ENCODE results near the gene GNE.
"Not testable (repeated sequence)": the region's sequence is repeated elsewhere in the genome, so short reads cannot be mapped to it uniquely, and the experiment has no call there.

Gene GNE, protein sequence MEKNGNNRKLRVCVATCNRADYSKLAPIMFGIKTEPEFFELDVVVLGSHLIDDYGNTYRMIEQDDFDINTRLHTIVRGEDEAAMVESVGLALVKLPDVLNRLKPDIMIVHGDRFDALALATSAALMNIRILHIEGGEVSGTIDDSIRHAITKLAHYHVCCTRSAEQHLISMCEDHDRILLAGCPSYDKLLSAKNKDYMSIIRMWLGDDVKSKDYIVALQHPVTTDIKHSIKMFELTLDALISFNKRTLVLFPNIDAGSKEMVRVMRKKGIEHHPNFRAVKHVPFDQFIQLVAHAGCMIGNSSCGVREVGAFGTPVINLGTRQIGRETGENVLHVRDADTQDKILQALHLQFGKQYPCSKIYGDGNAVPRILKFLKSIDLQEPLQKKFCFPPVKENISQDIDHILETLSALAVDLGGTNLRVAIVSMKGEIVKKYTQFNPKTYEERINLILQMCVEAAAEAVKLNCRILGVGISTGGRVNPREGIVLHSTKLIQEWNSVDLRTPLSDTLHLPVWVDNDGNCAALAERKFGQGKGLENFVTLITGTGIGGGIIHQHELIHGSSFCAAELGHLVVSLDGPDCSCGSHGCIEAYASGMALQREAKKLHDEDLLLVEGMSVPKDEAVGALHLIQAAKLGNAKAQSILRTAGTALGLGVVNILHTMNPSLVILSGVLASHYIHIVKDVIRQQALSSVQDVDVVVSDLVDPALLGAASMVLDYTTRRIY

DNA sequence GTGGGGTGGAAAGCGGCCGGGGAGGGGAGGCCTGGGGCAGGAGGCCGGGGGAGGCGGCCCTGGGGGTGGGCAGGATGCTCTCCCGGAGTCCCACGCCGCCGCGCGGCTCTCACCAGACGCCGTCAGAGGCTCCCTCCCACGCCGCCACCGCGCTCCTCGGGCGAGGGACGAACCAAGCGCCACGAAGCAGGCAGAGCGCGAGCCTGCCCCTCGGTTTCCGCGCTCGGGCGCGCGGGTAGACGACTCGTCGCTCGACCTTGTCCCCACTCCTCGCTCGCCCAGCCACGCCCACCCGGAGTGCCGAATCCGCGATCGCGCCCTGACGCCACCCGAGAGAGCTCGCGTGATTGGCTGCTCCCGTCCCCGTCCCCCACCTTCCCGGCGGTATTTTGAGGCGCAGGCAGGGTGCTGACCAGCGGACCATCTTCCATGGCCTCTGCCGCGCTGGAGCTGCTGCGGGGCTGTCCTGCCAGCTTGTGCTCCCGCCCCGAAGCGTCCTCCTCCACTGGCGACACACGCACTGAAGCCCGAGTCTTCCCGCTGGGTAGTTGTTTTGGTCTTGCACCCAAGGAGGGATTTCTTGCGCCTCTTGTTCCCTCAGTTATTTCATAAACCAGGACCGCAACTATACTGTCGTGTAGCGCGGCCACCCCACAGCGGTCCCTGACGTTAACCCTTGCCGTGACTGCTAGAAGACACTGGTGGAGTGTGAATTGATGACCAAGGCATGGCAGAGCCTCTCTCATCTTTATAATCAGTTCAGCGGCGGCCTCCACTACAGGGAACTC, at the start of gene GNE:
Gene GNE (minus strand): TSS at position 241 of the 788 bp plus-strand sequence. CDS start 9,093 bp downstream, outside the sequence.
- DNase-seq (ENCODE audit: low read depth, low spot score) = peak; percentile 94

DNA sequence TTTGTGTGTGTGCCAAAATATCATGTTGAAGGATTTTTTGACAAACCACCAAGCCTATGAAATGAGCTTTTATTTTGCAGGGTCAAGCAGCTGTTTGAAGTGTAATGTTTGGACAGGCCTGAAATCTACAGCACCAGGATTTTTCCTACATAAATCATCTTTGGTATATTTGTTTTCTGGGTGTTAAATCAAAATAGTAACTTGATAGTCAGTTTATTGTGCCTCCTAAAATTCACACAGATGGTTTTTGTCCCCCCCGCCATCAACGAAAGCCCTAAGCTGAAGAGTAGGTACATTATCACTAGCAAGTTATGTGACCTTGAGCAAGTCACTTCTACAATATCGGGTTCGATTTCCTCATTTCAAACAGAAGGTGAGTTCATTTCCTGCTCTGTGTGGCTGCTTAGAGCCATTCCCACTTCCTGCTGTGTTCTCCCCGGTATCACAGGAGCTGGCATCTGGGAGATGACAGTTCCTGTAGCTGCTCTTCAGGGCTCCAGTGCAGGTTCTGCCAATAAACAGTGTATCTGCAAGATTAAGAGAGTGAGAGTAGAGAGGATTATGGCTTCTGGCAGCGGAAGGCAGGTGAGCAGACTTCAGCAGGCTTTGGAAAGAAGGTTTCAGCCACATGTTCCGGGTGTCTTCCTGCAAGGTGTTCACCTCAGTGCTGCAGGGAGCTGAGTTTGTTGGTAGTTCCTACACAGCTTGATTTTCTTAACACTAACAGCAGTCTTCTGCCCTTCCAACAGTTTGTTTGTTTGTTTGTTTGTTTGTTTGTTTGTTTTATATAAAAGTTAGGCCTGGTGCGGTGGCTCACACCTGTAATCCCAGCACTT, 48.4 kb upstream of the GNE start:
- no peak for DNase-seq (ENCODE audit: low read depth, low spot score)

DNA sequence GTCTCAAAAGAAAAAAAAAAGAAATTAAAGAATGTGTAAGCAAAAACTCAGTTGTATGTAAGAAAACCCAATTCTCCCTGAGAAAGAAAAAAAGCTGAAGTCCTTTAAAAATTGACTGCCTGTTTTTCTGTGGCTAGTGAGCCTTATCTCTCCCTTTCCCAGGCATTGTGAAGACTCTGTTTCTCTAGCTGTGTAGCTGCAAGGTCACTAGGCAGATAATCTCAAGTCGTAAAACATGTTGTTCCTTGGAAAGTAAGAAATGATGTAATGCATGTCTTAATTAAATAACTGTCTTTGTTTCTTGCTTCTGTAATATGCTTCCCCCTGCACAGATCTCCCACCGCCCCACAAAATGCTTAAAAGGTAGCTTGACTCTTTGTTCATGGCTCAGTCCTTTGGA, 46.1 kb upstream of the GNE start:
- DNase-seq (ENCODE audit: low read depth, low spot score) = not testable (repeated sequence)

DNA sequence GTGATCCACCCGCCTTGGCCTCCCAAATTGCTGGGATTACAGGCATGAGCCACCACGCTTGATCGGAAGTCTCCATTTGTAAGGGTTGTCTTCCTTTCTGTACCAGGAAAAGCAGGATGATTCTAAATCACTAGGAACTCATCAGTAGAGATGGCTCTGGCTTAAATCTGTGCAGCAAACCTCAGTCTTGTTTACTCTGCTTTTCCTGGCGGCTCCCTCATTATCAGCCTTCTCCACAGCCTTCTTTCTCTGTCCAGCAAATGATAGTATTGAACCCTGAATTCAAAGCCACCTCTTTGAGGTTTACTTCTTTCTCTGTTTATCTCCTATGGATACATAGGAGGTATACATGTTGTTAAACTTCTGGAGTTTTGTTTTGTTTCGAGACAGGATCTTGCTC, 43.0 kb upstream of the GNE start:
- no peak for DNase-seq (ENCODE audit: low read depth, low spot score)

DNA sequence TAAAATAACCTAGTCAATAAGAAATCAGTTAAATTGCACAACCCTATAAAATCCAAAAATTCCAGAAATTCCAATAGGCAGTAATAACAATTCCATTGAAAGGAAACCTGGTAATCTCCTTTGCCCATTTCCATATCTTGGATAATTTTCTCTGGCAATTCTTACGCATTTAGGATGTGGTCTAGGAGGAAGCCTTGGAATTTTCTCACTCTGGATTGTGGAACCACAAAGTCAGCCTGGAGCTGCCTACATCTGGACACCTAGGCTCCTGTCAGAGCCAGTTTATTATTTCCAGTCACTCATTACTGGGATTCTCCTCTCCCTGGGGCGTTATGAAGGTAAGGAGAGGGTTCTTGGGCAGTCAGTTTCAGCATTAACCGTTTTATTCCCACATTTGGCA, 40.3 kb upstream of the GNE start:
- DNase-seq (ENCODE audit: low read depth, low spot score) = no peak

DNA sequence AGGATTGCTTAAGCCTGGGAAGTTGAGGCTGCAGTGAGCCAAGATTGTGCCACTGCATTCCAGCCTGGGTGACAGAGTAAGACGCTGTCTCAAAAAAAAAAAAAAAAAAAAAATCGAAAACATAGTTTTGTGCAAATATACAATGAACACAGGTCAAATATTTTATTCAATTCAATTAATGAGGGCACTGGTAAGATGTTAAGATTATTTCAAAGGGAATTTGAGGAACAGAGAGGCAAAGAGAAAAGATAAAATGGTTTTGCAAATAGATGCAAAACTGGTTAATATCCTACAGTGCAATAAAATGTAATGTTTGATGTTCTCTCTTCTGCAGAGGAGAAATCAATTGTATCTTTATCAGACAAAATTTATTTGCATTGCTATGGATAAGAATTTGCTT, 39.5 kb upstream of the GNE start:
- no peak for DNase-seq (ENCODE audit: low read depth, low spot score)

DNA sequence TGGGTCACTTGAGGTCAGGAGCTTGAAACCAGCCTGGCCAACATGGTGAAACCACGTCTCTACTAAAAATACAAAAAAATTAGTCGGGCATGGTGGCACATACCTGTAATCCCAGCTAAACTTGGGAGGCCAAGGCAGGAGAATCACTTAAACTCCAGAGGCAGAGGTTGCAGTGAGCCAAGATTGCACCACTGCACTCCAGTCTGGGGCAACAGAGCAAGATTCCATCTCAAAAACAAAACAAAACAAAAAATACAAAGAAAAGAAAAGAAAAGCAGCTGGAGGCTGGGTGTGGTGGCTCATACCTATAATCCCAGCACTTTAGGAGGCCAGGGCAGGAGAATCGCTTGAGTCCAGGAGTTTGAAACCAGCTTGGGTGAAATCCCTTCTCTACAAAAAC, 36.7 kb upstream of the GNE start:
- DNase-seq (ENCODE audit: low read depth, low spot score) = not testable (repeated sequence)

DNA sequence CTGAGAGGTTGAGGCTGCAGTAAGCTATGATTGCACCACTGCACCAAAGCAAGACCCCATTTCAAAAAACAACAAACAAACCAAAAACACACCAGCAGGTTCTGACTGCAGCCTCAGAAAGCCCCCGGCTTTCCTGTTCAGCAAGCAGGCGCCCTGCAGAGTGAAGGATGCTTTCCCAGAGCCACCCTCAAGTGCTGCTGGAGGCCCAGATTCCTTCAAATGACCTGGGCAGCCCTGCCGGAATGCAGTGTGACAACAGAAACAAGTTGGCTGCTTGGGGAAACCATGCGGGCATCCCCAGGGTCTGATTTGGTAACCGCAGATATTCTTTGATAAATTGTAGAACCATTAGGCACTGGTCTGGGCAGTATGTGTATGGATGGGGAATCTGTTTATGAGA, 35.7 kb upstream of the GNE start:
- DNase-seq (ENCODE audit: low read depth, low spot score) = no peak

DNA sequence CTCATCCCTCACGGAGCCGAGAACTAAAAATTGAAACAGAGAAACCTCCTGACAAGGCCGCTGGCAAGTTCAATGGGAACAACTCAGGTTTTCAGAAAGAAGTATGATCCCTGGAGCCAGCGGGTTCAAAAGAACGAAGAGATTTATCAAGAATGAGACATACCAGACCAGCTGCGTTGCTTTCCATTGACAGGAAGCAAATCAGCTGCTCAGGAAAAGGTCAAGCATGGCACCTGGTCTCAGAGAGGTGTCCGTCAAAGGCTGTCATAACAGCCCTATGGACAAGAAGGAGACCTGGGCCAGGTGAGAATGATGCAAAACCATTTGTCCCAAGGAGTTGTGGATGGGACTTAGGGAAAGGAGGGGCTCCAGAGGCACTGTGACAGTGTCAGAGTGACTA, 34.9 kb upstream of the GNE start:
- no peak for DNase-seq (ENCODE audit: low read depth, low spot score)

DNA sequence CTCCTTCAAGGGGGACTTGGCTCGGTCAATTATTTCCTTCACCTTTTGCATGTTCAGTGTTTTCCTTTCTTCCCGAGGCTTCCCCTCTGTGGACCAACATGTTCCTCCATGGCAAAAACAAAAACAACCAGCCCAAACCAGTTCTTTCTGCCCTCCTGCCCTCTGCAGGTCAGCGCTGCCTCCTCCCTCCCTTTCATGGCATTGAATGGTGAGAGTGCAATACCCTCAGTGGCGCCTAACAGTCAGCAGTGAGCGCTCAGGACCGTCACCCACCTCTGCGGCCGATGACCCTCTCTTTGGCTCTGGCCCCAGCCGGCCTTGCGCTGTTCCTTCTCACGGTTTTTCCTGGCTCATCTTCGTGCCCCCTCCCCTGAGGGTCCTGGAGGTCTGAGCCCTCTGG, 34.4 kb upstream of the GNE start:
- DNase-seq (ENCODE audit: low read depth, low spot score) = no peak

DNA sequence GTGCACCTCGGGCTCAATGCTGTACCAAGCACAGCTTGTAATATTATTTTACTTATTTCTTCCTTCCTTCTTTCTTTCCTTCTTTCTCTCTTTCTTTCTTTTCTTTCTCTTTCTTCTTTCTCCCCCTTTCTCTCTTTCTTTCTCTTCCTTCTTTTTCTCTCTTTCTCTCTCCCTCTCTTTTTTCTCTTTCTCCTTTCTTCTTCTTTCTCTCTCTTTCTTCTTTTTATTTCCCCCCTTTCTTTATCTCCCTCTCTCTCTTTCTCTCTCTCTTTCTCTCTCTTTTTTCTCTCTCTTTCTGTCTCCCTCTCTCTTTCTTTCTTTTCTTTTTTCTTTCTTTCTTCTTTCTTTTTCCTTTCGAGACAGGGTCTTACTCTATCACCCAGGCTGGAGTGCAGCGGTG, 32.7 kb upstream of the GNE start:
- no peak for DNase-seq (ENCODE audit: low read depth, low spot score)

DNA sequence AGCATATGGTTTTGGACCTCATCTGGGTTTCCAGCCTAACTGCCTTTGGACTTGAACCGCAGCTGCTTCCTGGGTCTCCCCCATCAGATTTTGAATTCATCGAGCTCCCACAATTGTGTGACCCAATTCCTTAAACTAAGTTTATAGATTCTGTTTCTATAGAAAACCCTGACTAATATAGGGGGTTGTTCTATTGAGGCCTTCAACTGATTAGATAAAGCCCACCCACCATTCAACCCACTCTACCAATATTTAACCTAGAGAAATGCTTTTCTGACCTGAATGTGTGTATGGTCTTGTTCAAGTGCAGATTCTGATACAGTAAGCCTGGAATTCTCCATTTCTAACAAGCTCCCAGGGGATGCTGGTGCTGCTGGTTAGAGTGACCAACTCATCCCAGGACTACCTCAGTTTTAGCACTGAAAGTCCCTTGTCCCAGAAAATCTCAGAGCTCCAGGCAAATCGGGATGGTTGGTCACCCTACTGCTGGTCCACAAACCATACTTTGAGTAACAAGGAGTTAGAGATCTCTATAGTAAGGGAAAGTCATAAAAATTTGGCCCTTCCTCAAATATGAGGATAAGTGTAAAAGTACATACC, 31.7 kb upstream of the GNE start:
- DNase-seq (ENCODE audit: low read depth, low spot score) = no peak

DNA sequence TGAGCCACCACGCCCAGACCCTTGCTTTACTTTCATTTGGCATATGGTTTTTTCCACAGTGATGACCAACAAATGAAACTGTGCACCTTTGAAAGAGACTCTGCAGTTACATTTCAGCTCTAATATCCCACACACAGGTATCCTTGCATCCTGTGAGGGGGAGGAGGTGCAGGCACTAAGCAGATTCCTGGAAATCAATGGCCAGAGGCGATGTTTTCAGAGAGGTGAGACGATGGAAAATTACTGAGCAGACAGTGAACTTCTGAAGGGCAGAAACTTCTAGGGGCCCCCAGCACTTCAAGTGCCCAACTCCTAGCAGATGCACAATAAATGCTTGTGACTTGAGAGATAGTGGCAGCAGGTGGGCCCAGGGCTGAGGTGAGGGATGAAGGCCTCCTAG, 29.8 kb upstream of the GNE start:
- DNase-seq (ENCODE audit: low read depth, low spot score) = no peak

DNA sequence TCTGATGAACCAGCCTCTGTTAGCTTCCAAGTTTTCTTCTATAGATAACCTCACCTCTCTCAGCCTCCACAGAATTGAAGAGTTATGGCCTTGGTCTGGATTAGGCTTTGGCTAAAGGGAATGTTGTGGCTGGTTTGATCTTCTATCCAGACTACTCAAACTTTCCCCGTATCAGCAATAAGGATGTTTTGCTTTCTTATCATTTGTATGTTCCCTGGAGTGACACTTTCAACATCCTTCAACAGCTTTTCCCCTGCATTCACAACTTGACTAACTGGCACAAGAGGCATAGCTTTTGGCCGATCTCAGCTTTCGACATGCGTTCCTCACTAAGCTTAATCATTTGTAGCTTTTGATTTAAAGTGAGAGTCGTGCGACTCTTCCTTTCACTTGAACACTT, 28.1 kb upstream of the GNE start:
- DNase-seq (ENCODE audit: low read depth, low spot score) = no peak

DNA sequence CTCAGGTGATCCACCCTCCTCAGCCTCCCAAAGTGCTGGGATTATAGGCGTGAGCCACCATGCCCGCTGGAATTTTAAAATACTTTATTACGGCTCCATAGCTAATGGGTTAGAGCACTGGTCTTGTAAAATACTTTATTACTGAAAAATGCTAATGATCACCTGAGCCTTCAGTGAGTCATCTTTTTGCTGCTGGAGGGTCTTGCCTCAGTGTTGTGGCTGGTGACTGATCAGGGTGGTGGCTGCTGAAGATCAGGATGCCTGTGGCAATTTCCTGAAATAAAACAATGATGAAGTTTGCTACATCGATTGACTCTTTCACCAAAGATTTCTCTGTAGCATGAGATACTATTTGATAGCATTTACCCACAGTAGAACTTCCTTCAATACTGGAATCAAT, 26.0 kb upstream of the GNE start:
- no peak for DNase-seq (ENCODE audit: low read depth, low spot score)

DNA sequence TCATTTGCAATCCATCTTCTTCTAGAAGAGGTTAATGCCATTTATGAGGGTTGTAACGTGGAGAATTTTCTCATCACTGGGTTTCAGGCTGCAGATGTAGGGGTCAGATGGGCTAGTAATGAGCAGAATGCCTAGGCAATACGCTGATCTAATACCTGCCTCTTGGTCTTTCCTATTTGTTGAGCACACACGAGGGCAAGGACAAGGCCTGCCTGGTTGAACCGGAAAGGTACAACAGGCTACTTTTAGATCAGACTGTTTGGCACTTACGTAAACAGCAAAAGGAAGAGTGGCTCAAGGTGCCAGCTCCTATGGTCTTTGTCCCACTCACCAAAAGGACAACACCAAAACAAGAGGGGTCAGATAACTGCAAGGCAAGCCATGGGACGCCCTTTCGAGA, 24.0 kb upstream of the GNE start:
- DNase-seq (ENCODE audit: low read depth, low spot score) = no peak

DNA sequence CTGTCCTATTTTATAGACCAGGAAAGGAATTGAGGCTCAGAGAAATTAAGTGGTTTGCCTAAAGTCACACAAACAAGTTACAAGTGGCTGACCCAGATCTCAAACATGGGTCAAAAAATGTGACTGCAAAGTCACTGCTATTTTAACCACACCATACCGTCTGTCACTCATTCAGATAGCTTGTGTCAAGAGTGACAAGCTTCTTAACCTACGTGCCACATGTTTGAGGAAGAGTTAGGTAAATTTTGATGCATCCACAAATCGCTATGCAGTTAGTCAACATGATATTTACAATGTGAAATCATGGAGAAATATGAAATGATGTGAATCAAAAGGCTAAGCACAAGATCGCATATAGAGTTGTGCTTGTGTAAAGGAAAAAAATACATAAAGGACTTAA, 22.7 kb upstream of the GNE start:
- DNase-seq (ENCODE audit: low read depth, low spot score) = no peak

DNA sequence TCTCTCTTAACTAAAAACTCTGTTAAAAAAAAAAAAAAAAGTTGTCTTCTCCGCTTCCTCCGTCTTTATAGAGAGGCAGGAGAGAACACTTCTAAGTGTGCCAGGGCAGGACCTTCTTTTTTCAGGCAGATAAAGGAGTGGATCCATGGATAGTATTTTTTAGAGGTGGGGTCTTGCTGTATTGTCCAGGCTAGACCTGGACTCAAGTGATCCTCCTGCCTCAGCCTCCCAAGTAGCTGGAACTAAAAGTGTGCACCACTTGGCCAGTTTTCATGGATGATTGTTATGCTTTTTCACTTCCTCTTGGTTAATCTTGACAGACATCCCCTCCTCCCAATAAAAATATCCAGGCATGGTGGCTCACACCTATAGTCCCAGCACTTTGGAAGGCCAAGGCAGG, 20.0 kb upstream of the GNE start:
- DNase-seq (ENCODE audit: low read depth, low spot score) = no peak

DNA sequence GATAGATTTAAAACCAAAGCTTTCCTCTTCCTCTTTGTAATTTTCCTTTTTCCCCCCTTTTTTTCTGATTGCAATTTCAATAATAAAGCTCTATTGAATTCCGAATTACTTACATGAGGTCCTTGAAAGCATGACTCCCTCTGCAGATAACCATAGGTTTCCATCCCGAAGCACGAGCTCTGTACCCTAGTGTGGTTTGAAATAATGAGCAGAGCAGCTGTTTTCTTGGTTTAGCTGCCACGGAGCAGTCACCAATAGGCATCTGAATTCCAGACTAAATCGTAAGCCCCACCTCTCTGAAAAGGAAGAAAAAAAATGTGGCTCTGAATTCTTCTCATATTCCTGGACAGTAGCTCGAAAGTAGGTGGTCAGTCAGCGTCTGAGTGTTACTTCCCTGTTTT, 18.5 kb upstream of the GNE start:
- DNase-seq (ENCODE audit: low read depth, low spot score) = no peak

DNA sequence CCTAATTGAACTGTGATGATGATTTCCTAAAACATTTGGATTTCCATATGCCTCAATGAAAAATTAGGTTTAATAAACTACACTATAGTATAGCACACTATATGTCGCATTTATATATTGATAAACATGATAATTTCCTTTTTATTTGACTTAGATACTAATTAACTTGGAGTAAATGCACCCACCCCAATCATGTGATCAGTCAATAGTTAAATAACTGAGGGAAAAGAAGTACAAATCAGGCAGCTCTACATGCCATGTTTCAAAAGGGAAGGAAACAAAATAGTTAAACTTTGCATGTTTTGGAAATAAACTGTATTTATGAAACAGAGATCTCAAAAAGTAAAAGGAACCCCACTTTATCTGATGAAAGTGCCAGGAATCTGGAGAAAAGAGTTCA, 18.0 kb upstream of the GNE start:
- DNase-seq (ENCODE audit: low read depth, low spot score) = no peak

DNA sequence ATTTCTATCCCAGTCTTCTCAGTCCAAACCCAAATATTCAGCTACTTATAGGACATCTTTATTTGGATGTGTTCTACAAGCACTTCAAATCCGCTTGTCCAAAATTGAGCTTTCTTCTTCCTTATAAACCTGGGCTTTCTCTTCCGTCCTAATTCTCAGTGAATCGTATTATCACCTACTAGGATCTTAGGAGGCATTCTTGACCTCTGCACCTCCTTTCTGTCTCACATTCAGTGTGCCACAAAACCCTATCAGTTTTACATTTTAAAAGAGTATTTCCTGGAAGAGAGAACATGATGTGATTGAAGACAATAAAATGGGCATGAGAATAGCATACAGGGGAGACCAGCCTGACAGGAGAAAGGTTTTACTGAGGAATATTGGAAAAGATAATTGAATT, 16.8 kb upstream of the GNE start:
- DNase-seq (ENCODE audit: low read depth, low spot score) = no peak
